Measurements from ENCODE around the gene MRPS30. TPM values are rescaled to one million over a fixed set of nuclear protein-coding genes. Genes with fewer than 3 reads are reported as not detected.

MRPS30 gene
- total RNA-seq, 1 donor from 2014 or later, result 87.4 TPM

- Mint-ChIP-seq H3K27me3 (ENCODE audit: insufficient read depth, low read depth) (no peaks in the 10 kb centered on the region), H3K4me1 (no peaks in the 10 kb centered on the region), H3K36me3 (no peaks in the 10 kb centered on the region), H3K9me3 (no peaks in the 10 kb centered on the region), H3K4me3 (no peak overlapping the region), H3K27ac (no peak overlapping the region)
- Histone ChIP-seq H4K20me1 (ENCODE audit: low read depth) (no peaks in the 10 kb centered on the region), H3K4me3 (no peak overlapping the region), H3F3A (ENCODE audit: low read depth) (no peaks in the 10 kb centered on the region), H3K36me3 (no peaks in the 10 kb centered on the region), H3K27ac (no peak overlapping the region), H3K79me2 (ENCODE audit: low read depth) (no peaks in the 10 kb centered on the region), H3K9ac (no peak overlapping the region), H2AFZ (replicated peaks) (no peak overlapping the region), H3K27me3 (no peaks in the 10 kb centered on the region), H3K4me1 (peaks cover 5% of the 10 kb centered on the region), H3K9me3 (ENCODE audit: low read depth) (no peaks in the 10 kb centered on the region), H3K4me2 (no peak overlapping the region)
- DNase-seq (ENCODE audit: low spot score), result no peak
- TF ChIP-seq EZH2phosphoT487 (IDR thresholded peaks at IDR 0.05) (no peak), EZH2 (IDR thresholded peaks at IDR 0.05) (no peak), CTCF (IDR thresholded peaks at IDR 0.05) (no peak)
Measured at GRCh38 chr5:44845777-44846176, 37.0 kb downstream of the MRPS30 start.

GRCh38 chr5:44847206-44847852 is 38.6 kb downstream of the MRPS30 start:
- H3K4me3 Mint-ChIP-seq, result no peak overlapping the region
- H3K4me1 Mint-ChIP-seq, result no peaks in the 10 kb centered on the region
- H3K79me2 ChIP-seq (ENCODE audit: low read depth), result no peaks in the 10 kb centered on the region

GRCh38 chr5:44860267-44860666 is 51.5 kb downstream of the MRPS30 start:
- TF ChIP-seq CTCF (IDR thresholded peaks at IDR 0.05) (no peak), EZH2 (IDR thresholded peaks at IDR 0.05) (no peak), EZH2phosphoT487 (IDR thresholded peaks at IDR 0.05) (no peak)
- Histone ChIP-seq H3F3A (ENCODE audit: low read depth) (no peaks in the 10 kb centered on the region), H4K20me1 (ENCODE audit: low read depth) (no peaks in the 10 kb centered on the region), H3K4me3 (no peak overlapping the region), H3K4me2 (no peak overlapping the region), H3K27me3 (no peaks in the 10 kb centered on the region), H3K4me1 (no peaks in the 10 kb centered on the region), H2AFZ (replicated peaks) (no peak overlapping the region), H3K9me3 (ENCODE audit: low read depth) (no peaks in the 10 kb centered on the region), H3K36me3 (no peaks in the 10 kb centered on the region), H3K9ac (no peak overlapping the region), H3K79me2 (ENCODE audit: low read depth) (no peaks in the 10 kb centered on the region), H3K27ac (no peak overlapping the region)
- Mint-ChIP-seq H3K4me3 (no peak overlapping the region), H3K27ac (no peak overlapping the region), H3K36me3 (no peaks in the 10 kb centered on the region), H3K9me3 (no peaks in the 10 kb centered on the region), H3K27me3 (ENCODE audit: insufficient read depth, low read depth) (peaks cover 6% of the 10 kb centered on the region), H3K4me1 (no peaks in the 10 kb centered on the region)
- DNase-seq (ENCODE audit: low spot score), result no peak

More at GRCh38 chr5:44847206-44847852, 38.6 kb downstream of the MRPS30 start:
- Histone ChIP-seq H3K36me3 (no peaks in the 10 kb centered on the region), H3K9ac (no peak overlapping the region), H3K9me3 (ENCODE audit: low read depth) (no peaks in the 10 kb centered on the region), H2AFZ (replicated peaks) (no peak overlapping the region), H3F3A (ENCODE audit: low read depth) (no peaks in the 10 kb centered on the region), H3K4me2 (no peak overlapping the region), H3K4me3 (no peak overlapping the region), H4K20me1 (ENCODE audit: low read depth) (no peaks in the 10 kb centered on the region), H3K27me3 (no peaks in the 10 kb centered on the region), H3K4me1 (peaks cover 5% of the 10 kb centered on the region), H3K27ac (no peak overlapping the region)
- H3K36me3 Mint-ChIP-seq, result no peaks in the 10 kb centered on the region
- peak; percentile 15 for DNase-seq (ENCODE audit: low spot score)
- H3K9me3 Mint-ChIP-seq, result no peaks in the 10 kb centered on the region
- no peak overlapping the region for H3K27ac Mint-ChIP-seq
- no peaks in the 10 kb centered on the region for H3K27me3 Mint-ChIP-seq (ENCODE audit: insufficient read depth, low read depth)
- TF ChIP-seq EZH2 (IDR thresholded peaks at IDR 0.05) (no peak), EZH2phosphoT487 (IDR thresholded peaks at IDR 0.05) (no peak), CTCF (IDR thresholded peaks at IDR 0.05) (no peak)
